Gastrocnemius medialis (tissue), 4 donors: ENCODE data around the gene EFCAB6. TPM values are rescaled to one million over a fixed set of nuclear protein-coding genes. Genes with fewer than 3 reads are reported as not detected.

Experiments
- ATAC-seq, 2 donors: fragments of 150-250 bp; one replicate each; pipeline ENCODE4 v1.9.1; 2016
- DNase-seq, 2 donors: peaks; one replicate each; pipeline ENCODE4 v3.0.0-alpha.2; 2019
- H3K27ac ChIP-seq, 4 donors: fragments of 200-600 bp; sonication (generic); 1 replicate in 1 of 4; 2 replicates in 3 of 4; pipeline ENCODE4 v1.5.1; 2016 to 2018; ENCODE audit warnings: mild to moderate bottlenecking in 2 of 4, moderate library complexity in 1 of 4
- H3K27me3 ChIP-seq, 3 donors: fragments of 200-600 bp; sonication (generic) in 2 of 3; 1 replicate in 1 of 3; 2 replicates in 2 of 3; pipeline versions ENCODE4 v1.5.1 to v1.6.0; 2016 to 2019; ENCODE audit warnings: mild to moderate bottlenecking in 1 of 3, moderate library complexity in 1 of 3
- H3K36me3 ChIP-seq, 2 donors: fragments of 200-600 bp; sonication (generic) in 1 of 2; one replicate each; pipeline ENCODE4 v1.5.1; 2017 to 2018
- H3K4me1 ChIP-seq, 2 donors: fragments of 200-600 bp; sonication (generic) in 1 of 2; one replicate each; pipeline ENCODE4 v1.5.1; 2016 to 2017; ENCODE audit warnings: mild to moderate bottlenecking in 2 of 2
- H3K4me3 ChIP-seq, 4 donors: fragments of 200-600 bp; sonication (generic) in 3 of 4; 1 replicate in 1 of 4; 2 replicates in 3 of 4; pipeline ENCODE4 v1.5.1; 2016 to 2019; ENCODE audit warnings: mild to moderate bottlenecking in 2 of 4
- H3K9me3 ChIP-seq, 3 donors: fragments of 200-600 bp; sonication (generic) in 2 of 3; 1 replicate in 1 of 3; 2 replicates in 2 of 3; pipeline ENCODE4 v1.5.1; 2016 to 2019
- CTCF ChIP-seq, 5 experiments: fragments of 450-650 bp in 3 of 5; fragments of 200-600 bp in 2 of 5; sonication (generic) in 2 of 5; IDR thresholded peaks in 4 of 5; conservative IDR thresholded peaks in 1 of 5; 1 replicate in 4 of 5; 2 replicates in 1 of 5; pipeline ENCODE4 v1.5.1; 2016 to 2019; ENCODE audit warnings: antibody characterized with exemption in 5 of 5, mild to moderate bottlenecking in 3 of 5, moderate library complexity in 3 of 5
- POLR2A ChIP-seq, 2 donors: fragments of 450-650 bp; IDR thresholded peaks; one replicate each; pipeline ENCODE4 v1.6.1; 2017; ENCODE audit warnings: antibody characterized with exemption in 2 of 2, mild to moderate bottlenecking in 2 of 2, moderate library complexity in 2 of 2
- in situ Hi-C, 4 donors: fragments of 200-750 bp; cut with MboI; loops; one replicate each; pipeline versions ENCODE4 v1.15.0 to v1.8.0; 2017; ENCODE audit warnings: low sequenced_read_pairs in 4 of 4
- intact Hi-C: fragments of 100-400 bp; cut with DNase I; formaldehyde crosslinking; loops from one replicate; pipeline ENCODE4 v1.15.1; 2023; ENCODE audit warnings: low total_unique reads
- total RNA-seq, 4 donors: library from RNA; depleted of rRNA; stranded (reverse); fragments of >200 nt; gene quantifications; one replicate each; pipeline versions ENCODE4 v1.1.0 to v1.2.3, GENCODE V29; 2016

Gene EFCAB6
- total RNA-seq, 4 donors from 2014 or later = 0.07 to 4.4 (median 0.28) TPM

- H3K36me3 ChIP-seq = no peaks in the 10 kb centered on the region
- intact Hi-C loops (no loop called here), in situ Hi-C loops (no loop called here)
- ATAC-seq (no peak), DNase-seq (no peak)
- no peak for TF ChIP-seq CTCF (IDR thresholded peaks at IDR 0.05 in 4 of 5, conservative IDR thresholded peaks at IDR 0.05 in 1 of 5)
- no peak for TF ChIP-seq POLR2A (IDR thresholded peaks at IDR 0.05)
- H3K27me3 ChIP-seq = no peaks in the 10 kb centered on the region
- H3K4me3 ChIP-seq = no peak overlapping the region
- no peaks in the 10 kb centered on the region for H3K4me1 ChIP-seq
- no peak overlapping the region for H3K27ac ChIP-seq
- H3K9me3 ChIP-seq = no peaks in the 10 kb centered on the region
These were observed 304.9 kb downstream of the EFCAB6 start for GRCh38 chr22:43507235-43507634.

GRCh38 chr22:43506487-43506886 is 305.6 kb downstream of the EFCAB6 start:
- intact Hi-C loops (no loop called here), in situ Hi-C loops (no loop called here)
- H3K27me3 ChIP-seq = no peaks in the 10 kb centered on the region
- no peaks in the 10 kb centered on the region for H3K36me3 ChIP-seq
- DNase-seq (no peak), ATAC-seq (no peak)
- TF ChIP-seq POLR2A (IDR thresholded peaks at IDR 0.05) (no peak), CTCF (IDR thresholded peaks at IDR 0.05 in 4 of 5, conservative IDR thresholded peaks at IDR 0.05 in 1 of 5) (no peak)
- H3K4me1 ChIP-seq = no peaks in the 10 kb centered on the region
- no peaks in the 10 kb centered on the region for H3K9me3 ChIP-seq
- H3K4me3 ChIP-seq = no peak overlapping the region
- no peak overlapping the region for H3K27ac ChIP-seq

GRCh38 chr22:43505896-43506295 is 306.2 kb downstream of the EFCAB6 start:
- DNase-seq (no peak), ATAC-seq (no peak)
- Histone ChIP-seq H3K27ac (no peak overlapping the region), H3K4me3 (no peak overlapping the region), H3K27me3 (no peaks in the 10 kb centered on the region), H3K36me3 (no peaks in the 10 kb centered on the region), H3K4me1 (no peaks in the 10 kb centered on the region), H3K9me3 (no peaks in the 10 kb centered on the region)
- in situ Hi-C loops = no loop called here
- TF ChIP-seq POLR2A (IDR thresholded peaks at IDR 0.05) = no peak
- no peak for TF ChIP-seq CTCF (IDR thresholded peaks at IDR 0.05 in 4 of 5, conservative IDR thresholded peaks at IDR 0.05 in 1 of 5)
- intact Hi-C loops = no loop called here

GRCh38 chr22:43505423-43505822 is 306.7 kb downstream of the EFCAB6 start:
- ATAC-seq (no peak), DNase-seq (no peak)
- Histone ChIP-seq H3K4me1 (no peaks in the 10 kb centered on the region), H3K36me3 (no peaks in the 10 kb centered on the region), H3K9me3 (no peaks in the 10 kb centered on the region), H3K27me3 (no peaks in the 10 kb centered on the region), H3K4me3 (no peak overlapping the region), H3K27ac (no peak overlapping the region)
- TF ChIP-seq CTCF (IDR thresholded peaks at IDR 0.05 in 4 of 5, conservative IDR thresholded peaks at IDR 0.05 in 1 of 5) (no peak), POLR2A (IDR thresholded peaks at IDR 0.05) (no peak)
- in situ Hi-C loops (no loop called here), intact Hi-C loops (no loop called here)

GRCh38 chr22:43504666-43505261 is 307.3 kb downstream of the EFCAB6 start:
- Histone ChIP-seq H3K27ac (no peak overlapping the region), H3K4me3 (no peak overlapping the region), H3K36me3 (no peaks in the 10 kb centered on the region), H3K9me3 (no peaks in the 10 kb centered on the region), H3K27me3 (no peaks in the 10 kb centered on the region), H3K4me1 (no peaks in the 10 kb centered on the region)
- no peak for DNase-seq
- in situ Hi-C loops = no loop called here
- TF ChIP-seq POLR2A (IDR thresholded peaks at IDR 0.05) (no peak), CTCF (IDR thresholded peaks at IDR 0.05 in 4 of 5, conservative IDR thresholded peaks at IDR 0.05 in 1 of 5) (no peak)
- intact Hi-C loops = no loop called here
- ATAC-seq = no peak
